HepG2 (cell line): Measurements from ENCODE around the gene MXRA8. TPM values are rescaled to one million over a fixed set of nuclear protein-coding genes. Genes with fewer than 3 reads are reported as not detected.

ENCODE experiments used
- CBX1 ChIP-seq: IDR thresholded peaks from one replicate; pipeline ENCODE4 v1.6.1; 2016; ENCODE audit warnings: antibody characterized with exemption, low read depth
- CBX2 ChIP-seq, 2 experiments: fragments of 200-600 bp in 1 of 2; sonication (generic); formaldehyde crosslinking in 1 of 2; IDR thresholded peaks; 2 replicates each; pipeline versions ENCODE4 v1.7.0 to v1.8.1; 2018 to 2022; ENCODE audit warnings: low read depth in 2 of 2, low read length in 1 of 2, mild to moderate bottlenecking in 1 of 2, missing genetic modification reagents in 1 of 2
- HOXA9 ChIP-seq: sonication (generic); formaldehyde crosslinking; IDR thresholded peaks from 2 replicates; pipeline ENCODE4 v1.8.1; 2022; ENCODE audit warnings: missing genetic modification reagents, mild to moderate bottlenecking, moderate library complexity, borderline replicate concordance
- LCORL ChIP-seq, 2 experiments: fragments of 450-650 bp in 1 of 2; sonication (generic) in 1 of 2; formaldehyde crosslinking in 1 of 2; IDR thresholded peaks; 2 replicates each; pipeline versions ENCODE4 v1.5.0 to v1.6.1; 2017 to 2020; ENCODE audit warnings: antibody characterized with exemption in 1 of 2, missing genetic modification reagents in 1 of 2
- PAF1 ChIP-seq: IDR thresholded peaks from 2 replicates; pipeline ENCODE4 v1.6.1; 2016; ENCODE audit warnings: missing genetic modification reagents, missing compliant biosample characterization
- RXRA ChIP-seq: sonication (generic); formaldehyde crosslinking; IDR thresholded peaks from 2 replicates; pipeline ENCODE4 v1.5.1; 2020; ENCODE audit warnings: missing genetic modification reagents
- SALL2 ChIP-seq: sonication (generic); formaldehyde crosslinking; IDR thresholded peaks from 2 replicates; pipeline ENCODE4 v1.8.1; 2023; ENCODE audit warnings: mild to moderate bottlenecking, missing genetic modification reagents, inconsistent platforms
- SAP130 ChIP-seq: IDR thresholded peaks from 2 replicates; pipeline ENCODE4 v1.6.1; 2016; ENCODE audit warnings: low read depth
- SP5 ChIP-seq: IDR thresholded peaks from 2 replicates; pipeline ENCODE4 v1.6.1; 2016; ENCODE audit warnings: low read depth, borderline replicate concordance
- ZFP82 ChIP-seq: sonication (generic); formaldehyde crosslinking; IDR thresholded peaks from 2 replicates; pipeline ENCODE4 v1.5.1; 2020; ENCODE audit warnings: mild to moderate bottlenecking, missing genetic modification reagents, borderline replicate concordance
- ZNF10 ChIP-seq: sonication (generic); formaldehyde crosslinking; IDR thresholded peaks from 2 replicates; pipeline ENCODE4 v1.4.0; 2020; ENCODE audit warnings: mild to moderate bottlenecking, low read depth, missing genetic modification reagents, borderline replicate concordance
- ZNF160 ChIP-seq: sonication (generic); formaldehyde crosslinking; IDR thresholded peaks from 2 replicates; pipeline ENCODE4 v1.8.0; 2022; ENCODE audit warnings: mild to moderate bottlenecking, inconsistent platforms, missing genetic modification reagents
- ZNF660 ChIP-seq: sonication (generic); formaldehyde crosslinking; IDR thresholded peaks from 2 replicates; pipeline ENCODE4 v1.5.1; 2020; ENCODE audit warnings: mild to moderate bottlenecking, low read depth, missing genetic modification reagents, borderline replicate concordance
- ZNF788 ChIP-seq: sonication (generic); formaldehyde crosslinking; IDR thresholded peaks from 2 replicates; pipeline ENCODE4 v1.5.0; 2020; ENCODE audit warnings: mild to moderate bottlenecking, missing genetic modification reagents, borderline replicate concordance
- polyA plus RNA-seq, 8 experiments: library from polyadenylated mRNA; depleted of rRNA in 3 of 8; stranded (reverse) in 7 of 8; unstranded in 1 of 8; fragments of >200 nt; fragmentation: Illumina TruSeq in 4 of 8; extraction: Trizol in 4 of 8; gene quantifications; 2 replicates each; pipeline versions ENCODE4 v1.2.1 to v1.2.3, GENCODE V29; 2011 to 2016; ENCODE audit warnings: low read depth in 4 of 8, missing spikeins in 1 of 8, mixed read lengths in 1 of 8; ENCODE audit not compliant: insufficient read depth in 1 of 8
- total RNA-seq, 5 experiments: library from RNA; depleted of rRNA; stranded (reverse); fragments of >200 nt; fragmentation: Illumina TruSeq; extraction: Trizol; gene quantifications; 2 replicates each; pipeline ENCODE4 v1.2.3, GENCODE V29; 2016; ENCODE audit warnings: low read depth in 1 of 5
- TF ChIP-seq, protein P1 (sequence below): IDR thresholded peaks from 2 replicates; pipeline ENCODE4 v1.6.1; 2016; ENCODE audit warnings: missing compliant biosample characterization, missing genetic modification reagents, borderline replicate concordance
- TF ChIP-seq, protein P2 (sequence below): sonication (generic); formaldehyde crosslinking; IDR thresholded peaks from 2 replicates; pipeline ENCODE4 v1.5.1; 2020; ENCODE audit warnings: missing genetic modification reagents, mild to moderate bottlenecking, borderline replicate concordance
- TF ChIP-seq, protein P3 (sequence below): sonication (generic); formaldehyde crosslinking; IDR thresholded peaks from 2 replicates; pipeline ENCODE4 v1.8.0; 2022; ENCODE audit warnings: mild to moderate bottlenecking, missing genetic modification reagents, borderline replicate concordance
- TF ChIP-seq, protein P4 (sequence below): IDR thresholded peaks from 2 replicates; pipeline ENCODE4 v1.6.1; 2012; ENCODE audit warnings: low read depth, low read length, improper control_type of control experiment
- TF ChIP-seq, protein P5 (sequence below): sonication (generic); formaldehyde crosslinking; IDR thresholded peaks from 2 replicates; pipeline ENCODE4 v1.4.0; 2020; ENCODE audit warnings: missing genetic modification reagents

Gene MXRA8
- total and polyA plus RNA-seq, 2 of the 13 experiments (the other 11 are each of a cell fraction or from before 2014, with no cell fraction given), result 19.8 to 44.8 TPM

DNA sequence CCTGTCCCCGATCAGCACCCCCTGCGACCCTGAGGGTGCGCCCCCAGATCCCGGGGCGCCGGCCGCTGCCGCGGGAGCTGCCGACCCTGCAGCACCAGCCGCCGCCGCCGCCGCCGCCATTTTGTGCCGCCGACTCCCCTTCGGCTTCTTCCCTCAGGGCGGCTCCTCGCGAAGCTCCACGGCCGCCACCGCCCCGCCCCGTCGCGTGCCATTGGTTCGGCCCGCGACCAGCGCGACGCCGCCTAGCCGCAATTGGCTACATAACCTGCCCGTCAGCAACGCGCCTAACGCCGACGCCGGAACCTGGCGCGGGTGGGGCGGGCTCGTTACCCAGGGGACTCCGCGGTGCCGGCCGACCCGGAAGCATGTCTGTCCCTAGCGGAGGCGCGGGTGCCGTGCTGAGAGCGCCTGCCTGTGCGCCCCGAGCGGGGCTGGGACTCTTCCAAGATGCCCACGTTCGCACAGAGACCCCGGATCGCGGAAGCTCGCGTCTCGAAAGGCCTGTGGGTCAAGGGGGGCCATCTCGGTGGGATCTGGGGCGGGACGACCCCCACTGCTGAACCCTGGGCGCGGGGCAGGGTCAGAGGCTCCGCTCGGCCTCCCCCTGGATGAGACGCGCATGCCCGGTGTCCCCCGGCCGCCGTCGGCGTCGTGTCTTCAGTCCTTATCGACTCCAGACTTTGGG, 41.0 kb upstream of the MXRA8 start, which contains the start of gene CCNL2 (continued):
- TF ChIP-seq CBX1 (no peak), ZNF10 (CRISPR knock-in tag) (no peak), LCORL (IDR thresholded peaks at IDR 0.05) (no peak), LCORL (CRISPR knock-in tag; IDR thresholded peaks at IDR 0.05) (peak; percentile 55; the same call in 1 of the 2 replicates), RXRA (CRISPR knock-in tag) (no peak), CBX2 (IDR thresholded peaks at IDR 0.05; ENCODE audit: low read depth, low read length) (no peak), CBX2 (CRISPR knock-in tag; IDR thresholded peaks at IDR 0.05; ENCODE audit: low read depth) (no peak), SALL2 (CRISPR knock-in tag) (peak; percentile 69; the same call in 1 of the 2 replicates), ZNF660 (no peak), ZNF788 (CRISPR knock-in tag) (peak; percentile 77; the same call in 1 of the 2 replicates), SP5 (CRISPR knock-in tag) (peak; percentile 81), HOXA9 (no peak), SAP130 (CRISPR knock-in tag) (peak; percentile 97), ZFP82 (no peak), ZNF160 (CRISPR knock-in tag) (no peak), PAF1 (CRISPR knock-in tag) (no peak)
- TF ChIP-seq, protein P1, sequence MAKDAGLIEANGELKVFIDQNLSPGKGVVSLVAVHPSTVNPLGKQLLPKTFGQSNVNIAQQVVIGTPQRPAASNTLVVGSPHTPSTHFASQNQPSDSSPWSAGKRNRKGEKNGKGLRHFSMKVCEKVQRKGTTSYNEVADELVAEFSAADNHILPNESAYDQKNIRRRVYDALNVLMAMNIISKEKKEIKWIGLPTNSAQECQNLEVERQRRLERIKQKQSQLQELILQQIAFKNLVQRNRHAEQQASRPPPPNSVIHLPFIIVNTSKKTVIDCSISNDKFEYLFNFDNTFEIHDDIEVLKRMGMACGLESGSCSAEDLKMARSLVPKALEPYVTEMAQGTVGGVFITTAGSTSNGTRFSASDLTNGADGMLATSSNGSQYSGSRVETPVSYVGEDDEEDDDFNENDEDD, result peak; percentile 73; the same call in 1 of the 2 replicates
- TF ChIP-seq, protein P2, sequence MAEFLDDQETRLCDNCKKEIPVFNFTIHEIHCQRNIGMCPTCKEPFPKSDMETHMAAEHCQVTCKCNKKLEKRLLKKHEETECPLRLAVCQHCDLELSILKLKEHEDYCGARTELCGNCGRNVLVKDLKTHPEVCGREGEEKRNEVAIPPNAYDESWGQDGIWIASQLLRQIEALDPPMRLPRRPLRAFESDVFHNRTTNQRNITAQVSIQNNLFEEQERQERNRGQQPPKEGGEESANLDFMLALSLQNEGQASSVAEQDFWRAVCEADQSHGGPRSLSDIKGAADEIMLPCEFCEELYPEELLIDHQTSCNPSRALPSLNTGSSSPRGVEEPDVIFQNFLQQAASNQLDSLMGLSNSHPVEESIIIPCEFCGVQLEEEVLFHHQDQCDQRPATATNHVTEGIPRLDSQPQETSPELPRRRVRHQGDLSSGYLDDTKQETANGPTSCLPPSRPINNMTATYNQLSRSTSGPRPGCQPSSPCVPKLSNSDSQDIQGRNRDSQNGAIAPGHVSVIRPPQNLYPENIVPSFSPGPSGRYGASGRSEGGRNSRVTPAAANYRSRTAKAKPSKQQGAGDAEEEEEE (CRISPR knock-in tag), result no peak; the same call in 1 of the 2 replicates
- TF ChIP-seq, protein P3, sequence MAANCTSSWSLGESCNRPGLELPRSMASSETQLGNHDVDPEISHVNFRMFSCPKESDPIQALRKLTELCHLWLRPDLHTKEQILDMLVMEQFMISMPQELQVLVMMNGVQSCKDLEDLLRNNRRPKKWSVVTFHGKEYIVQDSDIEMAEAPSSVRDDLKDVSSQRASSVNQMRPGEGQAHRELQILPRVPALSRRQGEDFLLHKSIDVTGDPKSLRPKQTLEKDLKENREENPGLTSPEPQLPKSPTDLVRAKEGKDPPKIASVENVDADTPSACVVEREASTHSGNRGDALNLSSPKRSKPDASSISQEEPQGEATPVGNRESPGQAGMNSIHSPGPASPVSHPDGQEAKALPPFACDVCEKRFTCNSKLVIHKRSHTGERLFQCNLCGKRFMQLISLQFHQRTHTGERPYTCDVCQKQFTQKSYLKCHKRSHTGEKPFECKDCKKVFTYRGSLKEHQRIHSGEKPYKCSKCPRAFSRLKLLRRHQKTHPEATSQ (CRISPR knock-in tag), result no peak
- TF ChIP-seq, protein P4, sequence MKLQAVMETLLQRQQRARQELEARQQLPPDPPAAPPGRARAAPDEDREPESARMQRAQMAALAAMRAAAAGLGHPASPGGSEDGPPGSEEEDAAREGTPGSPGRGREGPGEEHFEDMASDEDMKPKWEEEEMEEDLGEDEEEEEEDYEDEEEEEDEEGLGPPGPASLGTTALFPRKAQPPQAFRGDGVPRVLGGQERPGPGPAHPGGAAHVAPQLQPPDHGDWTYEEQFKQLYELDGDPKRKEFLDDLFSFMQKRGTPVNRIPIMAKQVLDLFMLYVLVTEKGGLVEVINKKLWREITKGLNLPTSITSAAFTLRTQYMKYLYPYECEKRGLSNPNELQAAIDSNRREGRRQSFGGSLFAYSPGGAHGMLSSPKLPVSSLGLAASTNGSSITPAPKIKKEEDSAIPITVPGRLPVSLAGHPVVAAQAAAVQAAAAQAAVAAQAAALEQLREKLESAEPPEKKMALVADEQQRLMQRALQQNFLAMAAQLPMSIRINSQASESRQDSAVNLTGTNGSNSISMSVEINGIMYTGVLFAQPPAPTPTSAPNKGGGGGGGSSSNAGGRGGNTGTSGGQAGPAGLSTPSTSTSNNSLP, result no peak
- TF ChIP-seq, protein P5, sequence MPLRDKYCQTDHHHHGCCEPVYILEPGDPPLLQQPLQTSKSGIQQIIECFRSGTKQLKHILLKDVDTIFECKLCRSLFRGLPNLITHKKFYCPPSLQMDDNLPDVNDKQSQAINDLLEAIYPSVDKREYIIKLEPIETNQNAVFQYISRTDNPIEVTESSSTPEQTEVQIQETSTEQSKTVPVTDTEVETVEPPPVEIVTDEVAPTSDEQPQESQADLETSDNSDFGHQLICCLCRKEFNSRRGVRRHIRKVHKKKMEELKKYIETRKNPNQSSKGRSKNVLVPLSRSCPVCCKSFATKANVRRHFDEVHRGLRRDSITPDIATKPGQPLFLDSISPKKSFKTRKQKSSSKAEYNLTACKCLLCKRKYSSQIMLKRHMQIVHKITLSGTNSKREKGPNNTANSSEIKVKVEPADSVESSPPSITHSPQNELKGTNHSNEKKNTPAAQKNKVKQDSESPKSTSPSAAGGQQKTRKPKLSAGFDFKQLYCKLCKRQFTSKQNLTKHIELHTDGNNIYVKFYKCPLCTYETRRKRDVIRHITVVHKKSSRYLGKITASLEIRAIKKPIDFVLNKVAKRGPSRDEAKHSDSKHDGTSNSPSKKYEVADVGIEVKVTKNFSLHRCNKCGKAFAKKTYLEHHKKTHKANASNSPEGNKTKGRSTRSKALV (CRISPR knock-in tag), result 0 out of 2 replicates have a peak, but pooled peaks have one; percentile 60
